ENCODE results near the gene HAUS5. TPM values are rescaled to one million over a fixed set of nuclear protein-coding genes. Genes with fewer than 3 reads are reported as not detected.

The HAUS5 gene
- total RNA-seq, 2 donors from 2014 or later = 5.0 to 17.0 TPM

DNA sequence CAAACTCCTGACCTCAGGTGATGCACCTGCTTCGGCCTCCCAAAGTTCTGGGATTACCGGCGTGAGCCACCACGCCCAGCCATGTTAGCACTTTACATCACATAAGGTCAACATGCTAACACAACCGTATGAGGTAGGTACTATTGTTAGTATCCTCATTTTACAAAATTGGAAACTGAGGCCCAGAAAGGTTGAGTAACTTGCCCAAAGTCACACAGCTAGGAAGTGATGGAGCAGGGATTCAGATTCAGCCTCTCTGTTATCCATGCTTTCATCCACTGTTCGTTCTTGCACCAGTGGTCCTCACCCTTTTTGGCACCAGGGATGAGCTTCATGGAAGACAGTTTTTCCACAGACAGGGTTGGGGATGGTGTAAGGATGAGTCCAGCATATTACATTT is 44.2 kb downstream of the HAUS5 start:
- DNase-seq = no peak
- Histone ChIP-seq H3K36me3 (peaks cover 35% of the 10 kb centered on the region), H3K27me3 (no peaks in the 10 kb centered on the region), H3K4me3 (no peak overlapping the region), H3K27ac (no peak overlapping the region), H3K4me1 (no peaks in the 10 kb centered on the region), H3K9ac (ENCODE audit: low read depth in 2 of 2, low read length in 2 of 2) (no peak overlapping the region), H3K9me3 (no peaks in the 10 kb centered on the region)
- TF ChIP-seq, protein P1, sequence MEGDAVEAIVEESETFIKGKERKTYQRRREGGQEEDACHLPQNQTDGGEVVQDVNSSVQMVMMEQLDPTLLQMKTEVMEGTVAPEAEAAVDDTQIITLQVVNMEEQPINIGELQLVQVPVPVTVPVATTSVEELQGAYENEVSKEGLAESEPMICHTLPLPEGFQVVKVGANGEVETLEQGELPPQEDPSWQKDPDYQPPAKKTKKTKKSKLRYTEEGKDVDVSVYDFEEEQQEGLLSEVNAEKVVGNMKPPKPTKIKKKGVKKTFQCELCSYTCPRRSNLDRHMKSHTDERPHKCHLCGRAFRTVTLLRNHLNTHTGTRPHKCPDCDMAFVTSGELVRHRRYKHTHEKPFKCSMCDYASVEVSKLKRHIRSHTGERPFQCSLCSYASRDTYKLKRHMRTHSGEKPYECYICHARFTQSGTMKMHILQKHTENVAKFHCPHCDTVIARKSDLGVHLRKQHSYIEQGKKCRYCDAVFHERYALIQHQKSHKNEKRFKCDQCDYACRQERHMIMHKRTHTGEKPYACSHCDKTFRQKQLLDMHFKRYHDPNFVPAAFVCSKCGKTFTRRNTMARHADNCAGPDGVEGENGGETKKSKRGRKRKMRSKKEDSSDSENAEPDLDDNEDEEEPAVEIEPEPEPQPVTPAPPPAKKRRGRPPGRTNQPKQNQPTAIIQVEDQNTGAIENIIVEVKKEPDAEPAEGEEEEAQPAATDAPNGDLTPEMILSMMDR (IDR thresholded peaks at IDR 0.05) = no peak
- intact Hi-C loops (cut with DNase I) = no loop called here

GRCh38 chr19:35657904-35658700 is 45.6 kb downstream of the HAUS5 start:
- TF ChIP-seq, protein P1 (IDR thresholded peaks at IDR 0.05) = no peak
- no peak overlapping the region for H3K9ac ChIP-seq (ENCODE audit: low read depth in 2 of 2, low read length in 2 of 2)
- peaks cover 30% of the 10 kb centered on the region for H3K36me3 ChIP-seq
- no peak for DNase-seq
- no peaks in the 10 kb centered on the region for H3K4me1 ChIP-seq
- intact Hi-C loops (cut with DNase I) = no loop called here
- no peak overlapping the region for H3K27ac ChIP-seq
- no peaks in the 10 kb centered on the region for H3K27me3 ChIP-seq
- H3K4me3 ChIP-seq = no peak overlapping the region
- no peaks in the 10 kb centered on the region for H3K9me3 ChIP-seq

- Histone ChIP-seq H3K36me3 (peaks cover 6% of the 10 kb centered on the region), H3K4me3 (no peak overlapping the region), H3K4me1 (no peaks in the 10 kb centered on the region), H3K9me3 (no peaks in the 10 kb centered on the region), H3K27me3 (no peaks in the 10 kb centered on the region), H3K9ac (ENCODE audit: low read depth in 2 of 2, low read length in 2 of 2) (no peak overlapping the region), H3K27ac (no peak overlapping the region)
- TF ChIP-seq, protein P1 (IDR thresholded peaks at IDR 0.05) = no peak
- no peak for DNase-seq
- intact Hi-C loops (cut with DNase I) = no loop called here
These were observed 49.4 kb downstream of the HAUS5 start for GRCh38 chr19:35661995-35662340.

GRCh38 chr19:35663981-35664380 is 51.4 kb downstream of the HAUS5 start:
- no peaks in the 10 kb centered on the region for H3K36me3 ChIP-seq
- intact Hi-C loops (cut with DNase I) = no loop called here
- H3K27ac ChIP-seq = no peak overlapping the region
- TF ChIP-seq, protein P1 (IDR thresholded peaks at IDR 0.05) = no peak
- no peak overlapping the region for H3K9ac ChIP-seq (ENCODE audit: low read depth in 2 of 2, low read length in 2 of 2)
- no peaks in the 10 kb centered on the region for H3K4me1 ChIP-seq
- DNase-seq = no peak
- H3K27me3 ChIP-seq = no peaks in the 10 kb centered on the region
- no peaks in the 10 kb centered on the region for H3K9me3 ChIP-seq
- H3K4me3 ChIP-seq = no peak overlapping the region

DNA sequence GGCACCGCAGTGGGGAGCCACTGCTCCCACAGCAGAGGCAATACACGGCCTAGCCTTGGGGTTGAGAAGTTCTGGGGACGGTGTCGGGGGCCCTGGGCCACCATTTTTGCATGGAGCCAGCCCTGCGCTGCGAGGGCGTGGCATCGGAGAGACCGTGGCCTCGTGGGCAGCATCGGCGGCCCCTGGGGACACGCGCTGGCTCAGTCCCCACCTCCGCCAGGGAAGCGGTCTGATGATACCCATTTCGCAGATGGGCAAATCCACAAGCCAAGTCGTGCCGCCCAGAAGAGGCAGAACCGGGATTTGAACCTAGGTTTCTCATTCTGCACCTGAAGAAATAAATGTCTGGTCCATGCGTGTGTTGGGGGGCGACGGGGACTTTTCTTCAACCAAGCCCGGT is 52.6 kb downstream of the HAUS5 start:
- Histone ChIP-seq H3K4me1 (no peaks in the 10 kb centered on the region), H3K4me3 (no peak overlapping the region), H3K36me3 (no peaks in the 10 kb centered on the region), H3K27ac (no peak overlapping the region), H3K27me3 (no peaks in the 10 kb centered on the region), H3K9ac (ENCODE audit: low read depth in 2 of 2, low read length in 2 of 2) (no peak overlapping the region), H3K9me3 (no peaks in the 10 kb centered on the region)
- TF ChIP-seq, protein P1 (IDR thresholded peaks at IDR 0.05) = no peak
- no peak for DNase-seq
- intact Hi-C loops (cut with DNase I) = no loop called here
